GM06990 (cell line): ENCODE results near the gene LEFTY1.
A peak's percentile ranks its signal among the peaks of the same experiment; 100 is the strongest.

Source experiments
- DNase-seq: peaks from one replicate; pipeline ENCODE4 v3.0.0-alpha.2; 2011; ENCODE audit not compliant: insufficient read length; ENCODE audit errors: extremely low read depth
- H3K27me3 ChIP-seq: replicated peaks from 2 replicates; pipeline ENCODE4 v1.6.0; 2011; ENCODE audit warnings: low read length; ENCODE audit not compliant: control insufficient read depth, insufficient read depth
- H3K36me3 ChIP-seq: 2 replicates; pipeline ENCODE4 v1.5.1; 2011; ENCODE audit warnings: low read length; ENCODE audit not compliant: control insufficient read depth, insufficient read depth
- H3K4me3 ChIP-seq: replicated peaks from 2 replicates; pipeline ENCODE4 v1.5.1; 2011; ENCODE audit warnings: low read depth, mild to moderate bottlenecking, control low read depth, low read length
- TF ChIP-seq, protein P1 (sequence below): IDR thresholded peaks from 2 replicates; pipeline ENCODE4 v1.5.1; 2011; ENCODE audit warnings: low read length, control low read depth, mild to moderate bottlenecking, inconsistent platforms; ENCODE audit not compliant: insufficient read depth, poor library complexity, severe bottlenecking

LEFTY1 gene

DNA sequence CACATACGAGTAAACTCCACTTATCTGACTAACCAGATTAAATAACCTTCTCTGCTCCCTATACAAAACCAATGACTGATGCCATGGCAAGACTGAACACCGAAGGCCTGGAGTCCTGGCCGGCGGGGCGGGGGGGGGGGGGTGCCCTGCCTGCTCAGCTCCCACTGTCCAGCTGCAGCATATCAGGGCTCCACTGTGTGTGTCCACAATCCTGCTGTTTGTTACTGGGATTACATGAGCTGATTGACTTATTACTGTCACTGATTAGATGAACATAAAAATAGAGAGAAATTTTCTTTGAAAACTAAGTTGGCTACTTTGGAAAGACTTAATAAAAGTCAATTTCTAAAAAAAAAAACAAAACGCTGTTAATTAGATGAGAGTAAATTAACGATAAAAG, 31.7 kb downstream of the LEFTY1 start:
- H3K27me3 ChIP-seq, result no peaks in the 10 kb centered on the region
- H3K4me3 ChIP-seq, result no peak overlapping the region
- no peak for DNase-seq
- H3K36me3 ChIP-seq, result peaks cover 23% of the 10 kb centered on the region
- TF ChIP-seq, protein P1, sequence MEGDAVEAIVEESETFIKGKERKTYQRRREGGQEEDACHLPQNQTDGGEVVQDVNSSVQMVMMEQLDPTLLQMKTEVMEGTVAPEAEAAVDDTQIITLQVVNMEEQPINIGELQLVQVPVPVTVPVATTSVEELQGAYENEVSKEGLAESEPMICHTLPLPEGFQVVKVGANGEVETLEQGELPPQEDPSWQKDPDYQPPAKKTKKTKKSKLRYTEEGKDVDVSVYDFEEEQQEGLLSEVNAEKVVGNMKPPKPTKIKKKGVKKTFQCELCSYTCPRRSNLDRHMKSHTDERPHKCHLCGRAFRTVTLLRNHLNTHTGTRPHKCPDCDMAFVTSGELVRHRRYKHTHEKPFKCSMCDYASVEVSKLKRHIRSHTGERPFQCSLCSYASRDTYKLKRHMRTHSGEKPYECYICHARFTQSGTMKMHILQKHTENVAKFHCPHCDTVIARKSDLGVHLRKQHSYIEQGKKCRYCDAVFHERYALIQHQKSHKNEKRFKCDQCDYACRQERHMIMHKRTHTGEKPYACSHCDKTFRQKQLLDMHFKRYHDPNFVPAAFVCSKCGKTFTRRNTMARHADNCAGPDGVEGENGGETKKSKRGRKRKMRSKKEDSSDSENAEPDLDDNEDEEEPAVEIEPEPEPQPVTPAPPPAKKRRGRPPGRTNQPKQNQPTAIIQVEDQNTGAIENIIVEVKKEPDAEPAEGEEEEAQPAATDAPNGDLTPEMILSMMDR, result no peak

DNA sequence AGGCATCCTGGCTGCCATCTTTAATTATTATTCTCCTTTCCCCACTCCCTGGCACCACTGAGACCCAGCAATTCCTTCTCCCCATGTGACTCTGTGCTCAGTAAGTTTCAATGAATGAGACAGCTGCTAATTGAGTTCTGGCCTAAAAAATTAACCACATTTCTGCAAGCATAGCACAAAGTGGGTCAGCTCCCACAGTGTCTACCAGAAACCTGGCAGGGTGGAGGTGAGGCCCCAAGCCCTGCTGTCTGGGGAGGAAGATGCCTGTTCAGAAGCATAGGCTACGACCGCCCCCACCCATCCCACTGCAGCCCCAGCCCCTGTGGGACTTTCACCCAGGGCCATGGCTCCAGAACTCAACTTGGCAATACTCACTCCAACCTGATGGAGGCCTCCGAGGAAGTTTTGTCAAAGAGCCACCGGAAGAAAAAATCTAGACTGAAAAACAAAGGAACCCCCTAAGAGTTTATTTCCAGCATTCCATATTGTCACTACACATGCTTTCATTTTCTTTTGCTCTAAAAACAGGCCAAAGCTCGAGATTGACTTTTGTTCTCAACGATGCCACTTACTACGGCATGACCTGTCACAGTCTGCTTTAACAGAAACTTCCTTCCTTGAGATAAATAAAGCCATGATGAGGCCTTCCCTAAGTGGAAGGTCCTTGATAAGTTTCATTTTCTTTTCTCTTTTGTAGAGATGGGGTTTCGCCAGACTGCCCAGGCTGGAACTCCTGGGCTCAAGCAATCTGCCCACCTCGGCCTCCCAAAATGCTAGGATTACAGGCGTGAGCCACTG, 33.2 kb downstream of the LEFTY1 start:
- no peak overlapping the region for H3K4me3 ChIP-seq
- H3K36me3 ChIP-seq, result peaks cover 14% of the 10 kb centered on the region
- no peaks in the 10 kb centered on the region for H3K27me3 ChIP-seq
- TF ChIP-seq, protein P1, result no peak
- no peak for DNase-seq

DNA sequence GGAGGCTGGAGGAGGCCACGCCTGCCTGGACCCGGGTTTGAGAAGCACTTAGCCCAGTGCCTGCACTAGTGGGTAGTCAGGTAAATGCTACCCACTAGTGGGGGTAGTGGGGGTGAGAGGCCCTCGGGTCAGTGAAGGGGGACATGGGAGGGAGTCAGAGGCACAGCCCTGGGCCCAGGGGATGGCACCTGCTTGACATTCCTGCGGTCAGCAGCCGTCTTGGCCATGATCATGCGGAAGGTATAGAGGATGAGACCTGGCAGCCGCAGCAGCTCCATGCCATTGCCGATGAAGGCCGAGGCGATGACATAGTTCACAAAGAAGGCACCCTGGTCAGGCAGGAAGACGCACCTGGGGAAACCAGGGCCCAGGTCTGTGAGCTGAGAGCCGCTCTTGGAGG, 35.5 kb downstream of the LEFTY1 start:
- H3K36me3 ChIP-seq, result peaks cover 6% of the 10 kb centered on the region
- H3K27me3 ChIP-seq, result no peaks in the 10 kb centered on the region
- TF ChIP-seq, protein P1, result no peak
- no peak for DNase-seq
- no peak overlapping the region for H3K4me3 ChIP-seq

DNA sequence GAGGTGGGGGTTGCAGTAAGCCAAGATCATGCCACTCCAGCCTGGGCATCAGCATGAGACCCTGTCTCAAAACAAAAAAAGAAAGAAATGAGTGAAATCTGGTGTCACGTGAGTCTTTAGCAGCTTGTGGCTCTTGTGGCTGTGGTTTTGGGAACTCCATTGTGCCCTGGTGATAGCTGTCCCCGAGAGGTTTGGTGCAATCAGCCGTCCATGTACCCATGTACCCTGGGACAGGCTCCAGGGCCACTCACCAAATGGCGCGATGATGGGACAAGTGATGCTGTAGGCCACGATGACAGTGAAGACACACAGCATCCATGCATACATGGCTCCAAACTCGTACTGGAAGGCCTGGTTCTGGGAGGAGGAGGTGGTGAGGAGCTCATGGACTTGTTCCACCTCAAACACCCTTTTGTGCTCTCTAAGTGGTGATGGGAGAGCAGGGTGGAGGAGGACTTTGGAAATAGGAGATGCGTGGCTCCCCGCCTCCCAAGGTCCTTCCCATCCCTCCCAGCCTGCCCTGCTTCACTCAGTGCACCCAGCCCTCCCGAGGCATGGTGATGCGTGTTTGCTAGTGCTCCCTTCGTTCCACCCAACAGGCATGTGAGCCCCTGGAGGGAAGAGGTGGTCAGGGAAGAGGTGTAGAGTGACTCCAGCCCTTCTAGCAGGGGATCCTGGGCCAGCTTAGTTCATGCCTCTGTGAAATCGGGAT, 36.4 kb downstream of the LEFTY1 start:
- H3K27me3 ChIP-seq, result no peaks in the 10 kb centered on the region
- peaks cover 6% of the 10 kb centered on the region for H3K36me3 ChIP-seq
- H3K4me3 ChIP-seq, result no peak overlapping the region
- TF ChIP-seq, protein P1, result no peak
- DNase-seq, result no peak

DNA sequence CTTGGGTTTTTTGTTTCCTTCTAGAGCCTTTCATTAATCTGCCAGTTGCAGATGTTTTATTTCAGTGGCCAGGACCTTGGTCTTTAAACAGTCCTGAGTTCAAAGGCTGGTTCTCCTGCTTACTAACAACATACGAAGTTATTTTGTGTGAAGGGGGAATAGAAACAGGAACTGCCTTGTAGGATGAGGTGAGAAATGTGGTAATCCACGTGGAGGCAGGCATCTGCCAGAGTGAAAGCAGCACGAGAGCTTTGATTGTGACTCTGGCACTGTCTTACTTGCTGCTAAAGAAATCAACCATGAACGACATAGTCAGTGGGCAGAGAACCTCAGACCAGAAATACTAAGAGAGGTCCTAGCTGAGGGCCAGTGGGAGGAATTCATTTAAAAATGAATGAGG, 37.1 kb downstream of the LEFTY1 start:
- peak; percentile 52 for DNase-seq
- H3K36me3 ChIP-seq, result peaks cover 6% of the 10 kb centered on the region
- no peak overlapping the region for H3K4me3 ChIP-seq
- no peaks in the 10 kb centered on the region for H3K27me3 ChIP-seq
- TF ChIP-seq, protein P1, result no peak
